ENCODE results near the gene SLC6A18.
"Not testable (repeated sequence)": the region's sequence is repeated elsewhere in the genome, so short reads cannot be mapped to it uniquely, and the experiment has no call there.

SLC6A18 gene

DNA sequence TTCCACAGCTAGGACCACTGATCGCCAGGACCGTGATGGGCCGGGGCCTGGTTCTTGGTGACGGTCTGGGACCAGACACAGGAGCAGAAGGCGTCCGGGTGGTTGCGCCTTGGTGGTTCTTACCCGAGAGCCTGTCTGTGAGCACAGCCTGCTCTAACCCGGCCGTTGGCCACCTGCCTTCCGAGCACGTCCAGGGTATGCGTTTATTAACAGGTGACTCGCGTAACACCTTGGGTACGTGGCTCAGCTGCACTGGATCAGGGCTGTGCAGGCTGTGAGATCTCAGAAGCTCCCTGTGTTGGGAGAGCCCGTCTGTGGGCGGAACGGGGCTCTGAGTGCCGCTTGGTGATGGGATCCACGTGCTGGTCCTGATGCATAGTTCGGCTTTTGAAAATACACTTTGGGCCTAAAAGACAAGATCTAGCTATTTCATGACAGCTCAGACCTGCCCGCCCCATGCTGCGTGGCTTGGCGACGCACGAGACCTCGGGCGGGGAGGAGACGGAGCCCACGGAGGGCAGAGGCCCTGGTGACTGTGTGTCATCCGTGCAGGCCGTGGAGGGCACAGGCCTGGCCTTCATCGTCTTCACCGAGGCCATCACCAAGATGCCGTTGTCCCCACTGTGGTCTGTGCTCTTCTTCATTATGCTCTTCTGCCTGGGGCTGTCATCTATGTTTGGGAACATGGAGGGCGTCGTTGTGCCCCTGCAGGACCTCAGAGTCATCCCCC, 6.7 kb upstream of the SLC6A18 start:
- DNase-seq = no peak

DNA sequence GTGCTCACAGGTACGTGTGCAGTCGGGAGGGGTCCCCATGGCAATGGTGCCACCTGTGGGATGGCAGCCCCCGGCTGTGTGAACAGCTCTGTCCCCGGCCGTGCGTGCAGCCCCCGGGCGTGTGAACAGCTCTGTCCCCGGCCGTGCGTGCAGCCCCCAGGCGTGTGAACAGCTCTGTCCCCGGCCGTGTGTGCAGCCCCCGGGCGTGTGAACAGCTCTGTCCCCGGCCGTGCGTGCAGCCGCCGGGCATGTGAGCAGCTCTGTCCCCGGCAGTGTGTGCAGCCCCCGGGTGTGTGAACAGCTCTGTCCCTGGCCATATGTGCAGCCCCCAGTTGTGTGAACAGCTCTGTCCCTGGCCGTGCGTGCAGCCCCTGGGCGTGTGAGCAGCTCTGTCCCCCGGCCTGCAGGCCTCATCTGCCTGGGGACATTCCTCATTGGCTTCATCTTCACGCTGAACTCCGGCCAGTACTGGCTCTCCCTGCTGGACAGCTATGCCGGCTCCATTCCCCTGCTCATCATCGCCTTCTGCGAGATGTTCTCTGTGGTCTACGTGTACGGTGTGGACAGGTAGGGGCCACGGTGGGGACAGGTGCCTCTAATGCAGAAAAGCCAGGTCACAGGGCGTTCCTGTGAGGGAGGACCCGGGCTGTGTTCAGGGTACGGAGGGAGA, 5.9 kb upstream of the SLC6A18 start:
- no peak for DNase-seq

DNA sequence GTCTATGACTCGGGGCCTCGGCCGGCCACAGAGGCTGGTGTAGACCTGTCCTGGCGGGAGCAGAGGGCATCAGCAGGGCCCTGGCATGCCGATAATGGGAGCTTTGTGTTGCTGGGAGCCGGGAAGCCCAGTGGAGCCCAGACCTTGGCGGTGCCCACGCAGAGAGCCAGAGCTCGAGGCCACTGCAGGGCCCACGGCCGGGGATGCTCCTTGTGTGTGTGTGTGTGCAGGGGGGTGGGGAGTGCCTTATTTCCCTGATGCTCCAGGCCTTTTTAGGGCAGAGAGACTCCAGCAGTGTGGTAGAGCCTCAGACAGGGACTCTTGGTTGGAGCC, 5.4 kb upstream of the SLC6A18 start:
- DNase-seq = no peak

DNA sequence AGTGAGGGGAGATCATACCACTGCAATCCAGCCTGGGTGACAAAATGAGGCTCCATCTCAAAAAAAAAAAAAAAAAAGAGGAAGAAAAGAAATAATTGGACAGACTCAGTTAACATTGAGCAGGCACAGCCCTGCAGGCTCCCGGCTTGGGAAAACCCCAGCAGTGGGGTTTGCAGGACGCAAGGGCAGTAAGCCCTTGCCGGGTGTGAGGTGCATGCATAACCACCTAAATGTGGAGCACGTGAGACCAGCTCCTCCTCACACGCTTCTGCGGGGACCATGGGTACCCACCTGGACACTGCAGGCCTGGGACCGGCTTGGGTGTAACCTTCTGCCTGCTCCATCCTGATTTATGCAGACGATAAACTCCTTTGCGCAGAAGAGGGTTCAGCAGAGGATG, 4.8 kb upstream of the SLC6A18 start:
- no peak for DNase-seq

DNA sequence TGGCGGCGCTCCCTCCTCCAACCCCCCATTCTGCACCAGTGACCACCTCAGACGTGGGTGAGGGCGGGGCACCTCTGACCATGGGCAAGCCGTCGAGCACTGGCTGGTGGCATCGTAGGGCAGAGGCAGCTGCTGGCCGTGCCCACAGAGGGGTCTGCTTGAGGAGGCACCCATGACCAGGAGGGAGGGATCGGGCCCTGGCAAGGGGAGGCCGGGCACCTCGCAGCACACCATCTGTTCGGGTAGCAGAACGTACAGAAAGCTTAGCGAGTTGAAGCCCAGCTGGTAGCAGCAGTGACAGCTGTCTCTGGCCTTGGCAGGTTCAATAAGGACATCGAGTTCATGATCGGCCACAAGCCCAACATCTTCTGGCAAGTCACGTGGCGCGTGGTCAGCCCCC, 4.3 kb upstream of the SLC6A18 start:
- no peak for DNase-seq

DNA sequence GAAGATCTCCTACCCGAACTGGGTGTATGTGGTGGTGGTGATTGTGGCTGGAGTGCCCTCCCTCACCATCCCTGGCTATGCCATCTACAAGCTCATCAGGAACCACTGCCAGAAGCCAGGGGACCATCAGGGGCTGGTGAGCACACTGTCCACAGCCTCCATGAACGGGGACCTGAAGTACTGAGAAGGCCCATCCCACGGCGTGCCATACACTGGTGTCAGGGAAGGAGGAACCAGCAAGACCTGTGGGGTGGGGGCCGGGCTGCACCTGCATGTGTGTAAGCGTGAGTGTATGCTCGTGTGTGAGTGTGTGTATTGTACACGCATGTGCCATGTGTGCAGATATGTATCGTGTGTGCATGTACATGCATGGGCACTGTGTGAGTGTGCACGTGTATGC, 3.5 kb upstream of the SLC6A18 start:
- DNase-seq = no peak

DNA sequence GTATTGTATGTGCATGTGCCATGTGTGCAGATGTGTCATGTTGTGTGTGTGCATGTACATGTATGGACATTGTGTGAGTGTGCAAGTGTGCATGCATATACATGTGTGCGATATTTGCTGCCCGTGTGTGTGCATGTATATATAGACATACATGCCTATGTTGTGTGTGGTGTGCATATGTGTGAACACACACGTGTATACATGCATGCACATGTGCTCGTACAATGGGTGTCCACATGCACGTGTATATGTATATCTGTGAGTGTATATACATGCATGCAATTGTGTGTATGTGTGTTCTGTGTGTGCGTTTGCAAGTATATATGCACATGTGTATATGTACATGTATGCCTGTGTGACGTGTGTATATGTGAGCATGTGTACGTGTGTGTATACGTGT, 3.0 kb upstream of the SLC6A18 start:
- DNase-seq = no peak

DNA sequence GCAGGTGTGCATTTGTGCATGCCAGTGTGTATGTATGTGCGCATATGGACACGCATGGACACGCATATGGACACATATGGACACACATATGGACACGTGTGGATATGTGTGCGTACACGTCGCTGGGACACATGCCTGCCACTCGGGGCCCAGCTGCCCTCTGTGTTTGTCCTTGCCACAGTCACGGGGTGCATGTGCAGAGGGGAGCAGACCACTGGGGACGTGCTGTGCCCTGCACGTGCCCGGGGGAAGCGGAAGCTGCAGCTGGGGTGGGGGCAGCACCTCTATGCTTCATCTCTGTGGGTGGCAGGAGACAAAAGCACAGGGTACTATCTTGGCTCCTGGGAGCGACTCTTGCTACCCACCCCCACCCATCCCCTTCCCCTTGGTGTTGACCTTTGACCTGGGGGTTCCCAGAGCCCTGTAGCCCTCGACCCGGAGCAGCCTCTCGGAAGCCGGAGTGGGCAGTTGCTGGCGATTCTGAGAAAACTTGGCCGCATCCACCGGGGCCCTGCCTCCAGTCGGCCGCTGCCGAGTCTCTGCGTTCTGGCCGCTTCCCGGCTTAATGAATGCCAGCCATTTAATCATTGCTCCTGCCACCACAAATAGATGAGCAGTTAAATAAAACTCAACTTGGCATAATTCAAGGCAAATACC, 2.4 kb upstream of the SLC6A18 start:
- no peak for DNase-seq

DNA sequence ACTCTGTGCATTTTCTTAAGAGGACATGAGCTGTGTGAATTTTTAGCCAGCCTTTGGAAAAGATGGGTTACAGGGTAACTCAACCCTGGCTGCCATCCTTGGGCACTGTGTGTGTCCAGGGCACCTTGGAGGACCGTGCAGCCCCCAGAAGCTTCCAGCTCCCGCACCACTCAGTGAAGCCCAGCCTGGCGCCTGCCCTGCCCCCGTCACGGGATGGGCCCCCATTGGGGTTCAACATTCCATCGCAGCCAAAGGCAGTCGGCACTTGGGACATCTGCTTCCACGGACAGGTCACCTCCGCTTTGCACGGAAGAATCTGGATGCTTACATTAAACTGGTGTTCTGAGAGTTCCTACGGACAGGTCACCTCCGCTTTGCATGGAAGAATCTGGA, 1.9 kb upstream of the SLC6A18 start:
- DNase-seq = no peak

DNA sequence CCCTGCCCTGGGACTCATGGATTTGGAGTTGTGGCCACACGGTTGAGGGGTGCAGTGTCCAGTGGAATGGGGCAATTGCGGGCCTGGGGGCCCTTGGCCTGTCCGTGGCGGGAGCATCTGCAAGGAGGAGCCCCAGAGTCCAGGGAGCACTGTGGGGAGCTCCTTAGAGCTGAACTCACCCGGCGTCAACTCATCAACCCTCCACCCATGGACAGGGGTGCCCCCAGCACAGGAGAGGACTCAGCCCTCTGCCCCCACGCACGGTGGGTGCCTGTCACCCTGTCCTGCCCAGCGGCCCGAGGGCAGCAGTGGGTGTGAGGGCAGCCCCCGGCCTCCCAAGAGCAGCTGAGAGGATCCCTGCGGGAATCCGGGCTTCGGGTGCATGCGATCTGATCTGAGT, 550 bp upstream of the SLC6A18 start:
- no peak for DNase-seq

DNA sequence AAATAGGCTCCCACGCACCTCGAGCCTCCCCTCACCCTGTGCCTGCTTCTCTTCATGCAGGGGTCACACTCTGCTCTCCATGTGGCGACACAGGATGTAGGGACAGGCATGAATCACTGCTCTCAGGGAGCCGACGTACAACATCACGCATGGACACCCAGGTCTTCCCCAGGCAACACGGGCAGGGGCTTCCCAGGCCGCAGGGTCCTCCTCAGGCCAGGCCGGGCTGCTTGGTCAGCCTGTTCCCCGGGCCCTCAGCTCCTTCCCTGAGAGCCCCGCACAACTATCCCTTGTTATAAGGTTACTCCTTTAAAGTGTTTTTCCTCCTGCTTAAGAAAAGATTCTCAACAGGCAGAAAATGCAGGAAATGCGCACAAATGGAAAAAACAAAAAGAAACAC, 1.1 kb downstream of the SLC6A18 start:
- DNase-seq = no peak

DNA sequence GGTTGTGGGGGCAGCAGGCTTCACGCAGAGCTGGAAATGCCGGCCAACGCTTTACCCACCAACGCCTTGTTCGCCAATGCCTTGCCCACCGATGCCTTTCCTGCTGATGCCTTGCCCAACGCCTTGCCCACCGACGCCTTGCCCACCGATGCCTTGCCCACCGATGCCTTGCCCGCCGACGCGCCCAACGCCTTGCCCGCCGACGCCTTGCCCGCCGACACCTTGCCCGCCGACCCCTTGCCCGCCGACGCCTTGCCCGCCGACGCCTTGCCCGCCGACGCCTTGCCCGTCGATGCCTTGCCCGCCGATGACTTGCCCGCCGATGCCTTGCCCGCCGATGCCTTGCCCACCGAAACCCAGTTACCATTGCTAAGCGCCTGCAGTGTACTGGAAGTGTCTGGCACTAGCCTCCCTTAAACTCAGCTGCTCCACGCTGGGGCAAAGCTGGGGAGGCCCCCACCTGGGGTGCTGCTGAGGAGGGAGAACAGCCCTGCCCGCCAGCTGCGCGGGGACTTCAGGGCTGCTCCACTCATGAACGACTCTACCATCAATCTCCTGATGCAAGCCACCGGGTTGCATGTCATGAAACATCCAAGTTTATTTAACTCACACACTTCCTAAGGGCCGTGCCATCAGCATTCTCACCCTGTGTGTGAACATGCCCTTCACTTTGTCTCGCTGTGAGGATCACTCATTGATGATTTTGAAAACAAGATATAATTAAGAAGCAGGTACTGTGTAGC, 1.8 kb downstream of the SLC6A18 start:
- DNase-seq = no peak

DNA sequence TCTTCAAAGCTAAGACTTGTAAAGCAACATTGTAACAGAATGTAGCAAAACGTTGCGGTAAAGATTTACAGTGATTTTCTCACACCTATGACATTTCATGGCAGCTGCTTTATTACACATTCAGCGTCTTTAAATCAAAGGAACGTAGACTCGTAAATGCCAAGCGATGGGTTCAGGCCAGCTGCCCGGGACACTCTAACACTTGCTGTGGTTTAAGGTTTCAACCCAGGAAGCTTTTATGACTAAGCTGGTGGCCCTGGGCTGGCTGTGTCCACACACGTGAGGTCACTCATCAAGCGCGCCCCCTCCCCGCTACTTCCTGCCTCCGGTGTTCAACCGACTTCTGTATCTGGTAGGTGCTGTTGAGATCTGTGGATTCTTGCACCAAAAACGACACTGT, 2.5 kb downstream of the SLC6A18 start:
- DNase-seq = no peak

DNA sequence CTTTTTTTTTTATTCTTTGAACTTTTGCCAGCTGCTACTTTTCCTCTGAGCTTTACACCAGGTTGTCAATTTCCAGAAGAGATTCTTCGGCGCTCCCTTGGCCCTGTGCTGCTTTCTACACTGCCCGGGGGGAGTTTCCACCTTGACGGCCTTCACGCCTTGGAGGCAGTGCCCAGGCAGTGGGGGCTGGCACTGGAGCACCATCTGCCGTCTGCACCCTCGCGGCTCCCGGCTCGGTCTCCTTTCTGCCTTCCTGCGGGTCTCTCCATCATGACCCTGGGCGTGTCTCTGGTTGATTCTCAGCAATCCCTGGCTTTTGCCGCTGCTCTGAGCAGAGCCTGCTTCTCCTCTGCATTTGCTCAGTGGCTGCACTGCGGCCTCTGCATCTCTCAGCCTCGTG, 2.9 kb downstream of the SLC6A18 start:
- DNase-seq = no peak

DNA sequence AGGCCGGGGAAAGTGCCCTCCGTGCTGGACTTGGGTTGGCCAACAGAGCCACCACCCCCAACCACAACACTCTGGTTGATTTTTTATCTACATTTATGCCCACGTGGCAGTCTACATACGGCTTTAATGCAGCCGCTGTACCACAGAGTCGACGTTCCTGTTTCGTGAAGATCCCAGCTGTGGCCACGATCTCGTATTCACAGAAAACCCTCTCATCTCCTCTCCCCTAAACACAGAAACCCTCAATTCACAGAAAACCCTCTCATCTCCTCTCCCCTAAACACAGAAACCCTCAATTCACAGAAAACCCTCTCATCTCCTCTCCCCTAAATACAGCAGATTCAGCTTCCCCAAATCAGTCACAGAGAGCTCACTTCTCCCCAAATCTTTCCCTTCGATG, 3.8 kb downstream of the SLC6A18 start:
- not testable (repeated sequence) for DNase-seq

DNA sequence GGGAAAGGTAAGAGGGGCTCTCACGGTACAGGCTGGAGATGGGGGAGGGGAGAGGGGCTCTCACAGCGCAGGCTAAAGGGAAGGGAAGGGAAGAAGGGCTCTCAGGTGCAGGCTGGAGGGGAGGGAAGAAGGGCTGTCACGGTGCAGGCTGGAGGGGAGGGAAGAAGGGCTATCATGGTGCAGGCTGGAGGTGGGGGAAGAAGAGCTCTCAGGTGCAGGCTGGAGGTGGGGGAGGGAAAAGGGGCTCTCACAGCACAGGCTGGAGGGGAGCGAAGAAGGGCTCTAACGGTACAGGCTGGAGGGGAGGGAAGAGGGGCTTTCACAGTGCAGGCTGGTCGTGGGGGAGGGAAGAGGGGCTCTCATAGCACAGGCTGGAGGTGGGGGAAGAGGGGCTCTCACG, 4.6 kb downstream of the SLC6A18 start:
- no peak for DNase-seq

DNA sequence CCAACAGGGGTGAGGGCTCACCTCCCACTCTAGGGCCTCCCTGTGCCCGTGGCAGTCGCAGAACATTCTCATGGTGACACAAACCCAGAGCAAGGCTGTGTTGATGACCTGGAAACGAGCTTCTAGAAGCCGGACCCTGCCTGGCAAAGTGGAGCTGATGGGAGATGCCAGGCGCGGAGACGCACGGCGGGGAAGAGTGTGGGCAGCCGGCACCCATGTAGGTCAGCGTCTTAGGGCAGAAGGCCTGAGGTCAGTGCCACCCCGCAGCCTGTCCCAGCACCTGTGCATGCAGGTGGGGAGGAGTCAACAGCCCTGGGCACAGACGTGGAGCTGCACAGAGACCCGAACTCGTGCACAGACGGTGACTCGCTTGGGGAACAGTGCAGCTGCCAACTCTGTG, 5.4 kb downstream of the SLC6A18 start:
- no peak for DNase-seq

DNA sequence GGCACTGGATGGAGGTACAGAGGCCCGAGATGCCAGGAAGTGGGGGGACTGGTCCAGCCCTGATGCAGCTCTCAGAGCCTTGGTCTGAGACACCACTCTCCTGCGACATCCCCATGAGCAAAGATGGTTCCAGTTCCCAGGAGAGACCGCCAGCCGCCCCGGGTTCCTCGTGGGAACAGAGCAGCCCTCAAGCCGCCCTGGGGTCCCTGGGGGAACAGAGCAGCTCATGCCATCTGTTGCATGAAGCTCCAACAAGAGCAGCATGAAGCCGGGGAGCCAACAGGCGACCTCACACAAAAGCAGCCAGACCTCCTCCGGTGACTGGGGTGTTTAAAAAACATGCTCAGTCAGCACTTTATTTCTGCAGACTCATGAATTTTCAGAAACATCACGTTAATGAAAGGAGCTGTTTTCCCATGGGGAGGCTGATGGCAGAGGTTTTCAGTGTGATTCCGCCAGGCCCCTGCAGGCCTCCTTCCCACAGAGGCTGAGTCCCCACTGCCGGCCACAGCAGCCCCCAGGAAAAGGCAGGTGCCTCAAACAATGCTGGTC, 6.2 kb downstream of the SLC6A18 start:
- DNase-seq = no peak

DNA sequence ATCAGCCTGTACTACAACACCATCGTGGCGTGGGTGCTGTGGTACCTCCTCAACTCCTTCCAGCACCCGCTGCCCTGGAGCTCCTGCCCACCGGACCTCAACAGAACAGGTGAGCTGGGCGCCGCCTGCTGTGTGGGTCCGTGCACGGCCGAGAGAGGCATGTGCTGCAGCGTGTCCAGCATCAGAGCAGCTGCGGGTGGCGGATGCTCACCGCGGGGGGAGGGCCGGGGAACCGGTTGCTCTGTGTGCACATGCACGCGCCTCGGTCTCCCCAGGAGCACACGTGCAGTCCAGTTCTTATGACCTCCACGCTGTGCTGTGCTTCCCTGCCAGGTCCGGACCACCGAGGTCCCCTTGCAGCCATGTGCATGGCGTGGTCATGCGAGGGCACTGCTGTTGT, 7.6 kb downstream of the SLC6A18 start:
- DNase-seq = no peak

DNA sequence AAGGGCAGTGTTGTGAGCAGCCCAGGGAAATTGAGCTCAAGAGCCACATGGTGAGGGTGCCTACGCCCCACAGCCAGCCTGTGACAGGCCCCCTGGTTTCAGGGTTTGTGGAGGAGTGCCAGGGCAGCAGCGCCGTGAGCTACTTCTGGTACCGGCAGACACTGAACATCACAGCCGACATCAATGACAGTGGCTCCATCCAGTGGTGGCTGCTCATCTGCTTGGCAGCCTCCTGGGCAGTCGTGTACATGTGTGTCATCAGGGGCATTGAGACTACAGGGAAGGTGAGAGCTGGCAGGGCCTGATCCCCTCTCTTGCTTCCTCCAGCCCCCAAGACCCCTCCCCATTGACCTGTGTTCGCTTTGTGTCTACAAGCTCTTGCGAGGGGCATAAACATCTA, 10.2 kb downstream of the SLC6A18 start:
- no peak for DNase-seq

DNA sequence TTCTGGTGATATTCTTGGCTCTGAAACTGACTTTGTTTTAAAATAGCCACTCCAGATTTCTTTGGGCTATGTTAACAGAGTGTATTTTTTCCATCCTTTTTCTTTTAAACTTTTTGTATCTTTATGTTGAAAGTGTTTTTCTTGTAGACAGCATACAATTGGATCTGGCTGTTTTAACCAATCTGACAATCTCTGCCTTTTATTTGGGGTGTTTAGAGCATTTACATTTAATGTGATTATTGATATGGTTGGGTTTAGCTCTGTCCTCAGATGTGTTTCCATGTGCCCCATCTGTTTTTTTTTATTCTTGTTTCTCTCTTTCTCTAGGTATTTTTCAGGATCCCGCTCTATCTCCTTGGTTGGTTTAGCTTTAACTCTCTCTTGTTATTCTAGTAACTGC, 10.7 kb downstream of the SLC6A18 start:
- DNase-seq = no peak

DNA sequence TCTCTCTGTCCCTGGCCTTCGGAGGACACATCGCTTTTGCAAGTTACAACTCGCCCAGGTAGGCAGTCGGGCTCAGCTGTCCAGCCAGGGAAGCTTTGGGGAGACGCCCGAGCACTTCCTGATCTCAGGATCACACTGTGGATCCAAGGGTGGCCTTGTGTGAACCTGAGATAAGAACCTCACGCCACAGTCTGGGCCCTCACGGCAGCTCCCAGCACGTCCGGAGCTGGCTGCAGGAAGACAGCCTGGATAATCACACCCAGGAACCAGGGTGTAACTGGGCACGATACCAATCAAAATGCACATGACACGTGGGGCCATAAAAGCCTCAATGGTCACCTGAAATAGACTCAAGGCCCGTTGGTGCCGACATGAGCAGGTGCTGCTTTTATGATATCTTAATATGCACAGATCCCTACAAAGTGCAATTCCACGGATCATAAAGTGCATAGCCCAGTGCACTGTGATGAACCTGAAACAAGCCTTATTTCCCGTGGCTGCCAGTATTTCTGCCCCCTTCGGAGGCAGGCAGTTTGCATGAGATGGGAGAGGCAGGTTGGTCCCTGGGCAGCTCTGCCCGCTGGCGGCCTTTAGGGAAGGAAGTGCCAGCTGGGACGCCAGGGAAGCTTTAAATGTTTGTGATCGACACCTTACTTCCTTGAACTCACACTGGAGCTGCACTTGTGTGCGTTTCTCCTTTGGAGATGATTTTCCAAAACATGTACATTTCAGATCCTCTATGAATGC, 14.5 kb downstream of the SLC6A18 start:
- DNase-seq = no peak

All from activated effector memory CD4-positive, alpha-beta T cell treated with Interleukin-2 at 50 U/mL for 16 hours (primary cell).